Pancreas (tissue), 10 donors: ENCODE data around the gene PRDM16. TPM values are rescaled to one million over a fixed set of nuclear protein-coding genes. Genes with fewer than 3 reads are reported as not detected.

Experiments
- ATAC-seq, 4 donors: fragments of 200-7000 bp; cut with Tn5 transposase; one replicate each; pipeline versions ENCODE4 v1.8.0 to v1.9.1; 2020; ENCODE audit warnings: mild to moderate bottlenecking in 4 of 4, moderate library complexity in 4 of 4
- DNase-seq, 6 donors: peaks; one replicate each; pipeline ENCODE4 v3.0.0-alpha.2; 2020
- FAIRE-seq: peaks from 2 replicates; lab custom pipeline; 2012; peaks lifted over from hg19 to GRCh38; lab: Jason Lieb, UNC
- H3K27ac ChIP-seq, 4 donors: fragments of 200-600 bp; sonication (generic); 1 replicate in 3 of 4; 2 replicates in 1 of 4; pipeline versions ENCODE4 v1.5.0 to v1.8.0; 2020
- H3K27me3 ChIP-seq, 4 donors: fragments of 200-600 bp; one replicate each; pipeline ENCODE4 v1.8.0; 2021
- H3K36me3 ChIP-seq, 3 donors: fragments of 200-600 bp; sonication (generic) in 1 of 3; one replicate each; pipeline versions ENCODE4 v1.5.0 to v1.8.0; 2020 to 2021
- H3K4me1 ChIP-seq, 3 donors: fragments of 200-600 bp; one replicate each; pipeline ENCODE4 v1.8.0; 2021
- H3K4me3 ChIP-seq, 4 donors: fragments of 200-600 bp; sonication (generic) in 2 of 4; one replicate each; pipeline versions ENCODE4 v1.5.0 to v1.8.0; 2020 to 2021
- H3K9me3 ChIP-seq, 4 donors: fragments of 200-600 bp; one replicate each; pipeline ENCODE4 v1.8.0; 2021
- CTCF ChIP-seq, 4 donors: fragments of 200-600 bp; sonication (generic) in 3 of 4; IDR thresholded peaks; one replicate each; pipeline versions ENCODE4 v1.5.0 to v1.8.0; 2021; ENCODE audit warnings: antibody characterized with exemption in 4 of 4
- whole genome bisulfite sequencing, 2 donors: extraction: QIAGEN DNeasy Blood & Tissue Kit; methylation state at CpG; one replicate each; pipeline ENCODE4 v1.1.7; 2013; 5-methylcytosine and 5-hydroxymethylcytosine counted together
- intact Hi-C, 3 donors: fragments of 100-400 bp; cut with DNase I; formaldehyde crosslinking; loops; one replicate each; pipeline versions ENCODE4 v1.11.1 to v1.14.2; 2022
- polyA plus RNA-seq, 2 donors: library from polyadenylated mRNA; stranded (reverse); fragments of 200-250 nt; gene quantifications; one replicate each; pipeline ENCODE4 v1.2.3, GENCODE V29; 2013
- total RNA-seq, 6 donors: library from RNA; stranded (reverse); fragmentation: NEBNext Ultra II Directional in 4 of 6; extraction: Animal tissue kit (Norgen Biotek cat#: 25700) in 4 of 6; gene quantifications; one replicate each; pipeline versions ENCODE4 v1.2.1 to v1.2.4, GENCODE V29; 2021 to 2023
- donor health status: healthy with polysubstance abuse.
- donor health status: DM: no; HTN: no; CAD: no; lungs with moderate emphysema.
- donor health status: DM: no; HTN: no; CAD: no.
- donor health status: control.
- donor health status: control.
- donor health status: Bipolar disorder and iron deficiency.
- donor health status: DM: yes; HTN: yes; CAD: no.
- donor health status: DM: no; HTN: no; CAD: no.
- donor health status: DM: no; HTN: no; CAD: no.
- donor health status: DM: yes; HTN: yes; CAD: no.

The PRDM16 gene
- total and polyA plus RNA-seq, 8 donors, result 6.6 to 19.2 (median 14.9) TPM

GRCh38 chr1:3129133-3129490 is 60.1 kb downstream of the PRDM16 start:
- H3K36me3 ChIP-seq, result no peaks in the 10 kb centered on the region
- H3K4me1 ChIP-seq, result peaks cover 37 to 45% (median 43%) of the 10 kb centered on the region in 3 donors
- TF ChIP-seq CTCF (IDR thresholded peaks at IDR 0.05), result no peak
- intact Hi-C loops, result no loop called here
- no peak for FAIRE-seq
- no peaks in the 10 kb centered on the region for H3K27me3 ChIP-seq
- no peak for DNase-seq
- H3K27ac ChIP-seq, result no peak overlapping the region
- ATAC-seq, result no peak
- no peaks in the 10 kb centered on the region for H3K9me3 ChIP-seq
- 91% methylated on average over 8 of the region's 8 CpGs for WGBS, 2 donors
- no peak overlapping the region for H3K4me3 ChIP-seq

- no peak overlapping the region for H3K27ac ChIP-seq
- H3K27me3 ChIP-seq, result no peaks in the 10 kb centered on the region
- FAIRE-seq (no peak), ATAC-seq (no peak), DNase-seq (no peak)
- H3K9me3 ChIP-seq, result no peaks in the 10 kb centered on the region
- no peak overlapping the region for H3K4me3 ChIP-seq
- TF ChIP-seq CTCF (IDR thresholded peaks at IDR 0.05), result no peak
- WGBS, 2 donors, result 91 to 93% methylated on average over 13 of the region's 13 CpGs
- intact Hi-C loops, result no loop called here
- H3K36me3 ChIP-seq, result no peaks in the 10 kb centered on the region
- H3K4me1 ChIP-seq, result peaks cover 46 to 56% (median 50%) of the 10 kb centered on the region in 3 donors
Measured at GRCh38 chr1:3130268-3130667, 61.3 kb downstream of the PRDM16 start.

GRCh38 chr1:3132660-3133059 is 63.7 kb downstream of the PRDM16 start:
- intact Hi-C loops, result no loop called here
- H3K4me3 ChIP-seq, result no peak overlapping the region
- ATAC-seq, result peak in 2 of 4 donors; percentile 3 to 6
- H3K27me3 ChIP-seq, result no peaks in the 10 kb centered on the region
- no peaks in the 10 kb centered on the region for H3K36me3 ChIP-seq
- H3K4me1 ChIP-seq, result peaks cover 28 to 39% (median 31%) of the 10 kb centered on the region in 3 donors
- peak overlapping the region in 3 of 4 donors; percentile 79 to 81 (median 80) for H3K27ac ChIP-seq
- 55 to 67% methylated on average over 12 of the region's 12 CpGs for WGBS, 2 donors
- no peaks in the 10 kb centered on the region for H3K9me3 ChIP-seq
- DNase-seq, result no peak
- no peak for FAIRE-seq
- TF ChIP-seq CTCF (IDR thresholded peaks at IDR 0.05), result no peak

GRCh38 chr1:3133686-3134085 is 64.7 kb downstream of the PRDM16 start:
- 22 to 42% methylated on average over 12 of the region's 12 CpGs for WGBS, 2 donors
- no peaks in the 10 kb centered on the region for H3K27me3 ChIP-seq
- peak overlapping the region; percentile 49 to 81 (median 80) for H3K27ac ChIP-seq
- H3K4me1 ChIP-seq, result peaks cover 27 to 37% (median 28%) of the 10 kb centered on the region in 3 donors
- no peak for TF ChIP-seq CTCF (IDR thresholded peaks at IDR 0.05)
- ATAC-seq, result peak; percentile 68 to 81 (median 73)
- no peaks in the 10 kb centered on the region for H3K9me3 ChIP-seq
- no peak for FAIRE-seq
- H3K36me3 ChIP-seq, result no peaks in the 10 kb centered on the region
- H3K4me3 ChIP-seq, result no peak overlapping the region
- intact Hi-C loops, result no loop called here
- DNase-seq, result peak in 3 of 6 donors; percentile 45 to 60 (median 55)

DNA sequence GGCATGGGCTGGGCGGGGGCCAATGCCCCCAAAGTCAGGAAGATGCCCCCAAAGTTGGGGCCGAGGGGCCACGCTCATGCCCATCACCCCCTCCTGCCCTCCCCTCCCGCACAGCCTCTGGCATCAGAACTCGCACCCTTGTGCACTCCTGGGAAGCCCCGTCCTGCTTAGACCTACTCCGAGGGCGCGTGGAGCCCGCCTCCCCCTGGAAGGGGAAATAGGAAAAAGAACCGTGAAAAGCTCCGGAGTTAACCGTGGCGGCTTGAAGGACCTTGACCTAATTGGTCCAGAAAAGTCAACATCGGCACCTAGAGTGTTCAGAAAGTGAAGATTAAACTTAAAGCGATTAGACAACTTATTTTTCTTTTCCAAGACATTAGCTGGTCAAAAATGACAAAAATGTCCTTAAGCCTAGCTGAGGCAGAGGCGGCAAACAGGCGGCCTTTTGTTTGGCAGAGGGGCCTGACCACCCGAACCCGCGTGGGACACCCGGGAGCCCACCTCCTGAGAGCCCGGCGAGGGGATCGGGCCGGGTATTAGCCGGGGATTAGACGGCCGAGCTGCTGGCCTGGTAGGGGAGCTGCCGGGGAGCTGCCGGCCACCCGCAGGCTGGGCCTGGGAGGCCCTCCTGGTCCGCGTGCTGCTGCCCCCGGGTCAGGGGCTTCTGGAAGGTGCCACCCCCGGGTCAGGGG is 65.5 kb downstream of the PRDM16 start:
- DNase-seq, result peak in 3 of 6 donors; percentile 43 to 57 (median 54)
- peak; percentile 64 to 73 (median 68) for ATAC-seq
- intact Hi-C loops, result no loop called here

More for the DNA sequence above, 65.5 kb downstream of the PRDM16 start:
- no peak overlapping the region for H3K4me3 ChIP-seq
- no peaks in the 10 kb centered on the region for H3K9me3 ChIP-seq
- peaks cover 27 to 37% (median 29%) of the 10 kb centered on the region in 3 donors for H3K4me1 ChIP-seq
- no peaks in the 10 kb centered on the region for H3K27me3 ChIP-seq
- TF ChIP-seq CTCF (IDR thresholded peaks at IDR 0.05), result no peak
- peak overlapping the region; percentile 49 to 81 (median 80) for H3K27ac ChIP-seq
- FAIRE-seq, result no peak
- WGBS, 2 donors, result 31 to 43% methylated on average over 33 to 36 of the region's 36 CpGs
- H3K36me3 ChIP-seq, result no peaks in the 10 kb centered on the region
